Inflammatory macrophage treated with lipopolysaccharide for 1 hour (primary cell): ENCODE measurements around the gene HLCS.

Experiments used
- DNase-seq, 2 donors: peaks; one replicate each; pipeline ENCODE4 v3.0.0-alpha.2; 2020 to 2022

The HLCS gene

DNA sequence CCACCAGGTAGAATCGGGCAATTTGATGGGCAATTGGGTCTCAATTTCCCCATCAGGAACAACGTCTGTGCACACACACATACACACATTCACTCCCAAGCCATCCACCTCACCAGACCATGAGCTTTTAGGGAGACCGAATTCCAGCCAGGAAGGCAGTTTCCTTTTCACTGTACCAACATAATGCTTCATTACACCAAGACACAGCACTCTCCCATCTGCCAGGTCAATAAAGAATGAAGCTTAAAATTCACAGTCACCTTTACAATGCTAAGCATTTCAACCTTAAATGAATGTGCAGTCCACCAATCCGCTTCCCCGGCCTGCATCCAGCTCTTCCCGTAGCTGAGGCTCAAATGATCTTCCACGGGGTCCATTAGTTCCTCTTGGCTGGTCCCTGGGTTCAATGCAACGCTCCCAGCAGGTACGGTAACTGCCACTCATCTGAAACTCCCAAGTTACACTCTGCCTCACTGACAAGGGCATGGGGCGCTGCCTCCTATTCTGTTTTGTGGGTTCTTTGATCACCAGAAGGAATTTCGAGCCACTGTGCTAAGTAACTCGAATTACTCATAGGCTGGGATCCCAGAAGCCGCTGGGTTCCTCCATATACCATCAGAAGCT, 162.5 kb downstream of the HLCS start:
- DNase-seq: no peak

GRCh38 chr21:36803051-36803645, 163.3 kb downstream of the HLCS start:
- DNase-seq: no peak

DNA sequence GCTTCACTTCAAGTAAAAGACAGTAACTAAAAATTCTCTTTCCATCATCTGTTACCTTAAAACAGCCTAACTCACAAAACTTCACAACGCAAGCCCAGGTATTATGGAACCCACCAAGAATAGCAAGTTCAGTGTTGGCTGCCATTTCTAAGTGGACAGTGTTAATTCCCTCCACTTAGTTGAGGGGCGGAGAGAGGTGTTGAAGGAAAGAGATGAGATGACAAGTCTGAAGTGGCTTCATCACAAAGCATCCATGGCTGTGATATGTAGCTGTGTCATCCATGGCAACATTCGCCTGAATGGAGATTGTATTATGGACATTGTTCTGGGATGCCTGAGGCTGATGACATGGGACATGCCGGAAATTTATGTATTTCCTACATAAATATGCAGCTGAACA, 165.7 kb downstream of the HLCS start:
- no peak for DNase-seq

DNA sequence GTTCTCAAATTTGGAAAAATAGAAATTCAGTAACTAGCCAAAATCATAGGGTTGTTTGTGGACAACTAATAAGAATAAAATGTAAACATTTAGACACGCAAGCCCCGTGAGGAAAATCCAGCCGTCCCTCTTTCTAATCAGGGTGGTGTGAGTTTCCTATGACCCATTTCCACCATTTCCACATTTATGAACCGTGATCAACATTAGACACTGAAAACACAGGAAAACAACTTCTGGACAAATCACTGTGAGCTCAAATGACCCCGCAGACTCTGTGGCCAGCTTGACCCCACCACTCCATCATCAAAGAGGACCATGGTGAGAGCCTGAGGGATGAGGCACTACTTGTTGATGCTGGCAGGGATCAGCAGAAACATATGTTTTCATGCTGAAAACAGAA, 166.6 kb downstream of the HLCS start:
- DNase-seq: no peak

- no peak for DNase-seq
Measured at GRCh38 chr21:36798491-36798890, 168.0 kb downstream of the HLCS start.

DNA sequence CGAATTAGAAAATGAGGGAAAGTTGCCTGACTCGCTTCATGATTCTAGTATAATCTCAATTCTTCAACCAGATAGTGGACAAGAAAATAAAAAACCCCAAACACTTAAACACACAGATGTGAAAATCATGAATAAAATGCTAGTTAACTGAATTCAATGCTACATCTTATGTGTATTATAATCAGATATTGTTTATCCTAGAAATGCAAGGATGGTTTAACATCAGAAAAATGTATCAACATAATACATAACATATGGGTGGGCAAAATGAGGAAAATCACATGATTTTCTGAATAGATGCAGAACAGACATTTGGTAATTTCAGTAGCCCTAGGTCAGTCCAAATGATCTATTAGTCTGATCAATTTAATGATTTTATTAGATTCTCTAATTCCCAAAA, 170.4 kb downstream of the HLCS start:
- DNase-seq: no peak

DNA sequence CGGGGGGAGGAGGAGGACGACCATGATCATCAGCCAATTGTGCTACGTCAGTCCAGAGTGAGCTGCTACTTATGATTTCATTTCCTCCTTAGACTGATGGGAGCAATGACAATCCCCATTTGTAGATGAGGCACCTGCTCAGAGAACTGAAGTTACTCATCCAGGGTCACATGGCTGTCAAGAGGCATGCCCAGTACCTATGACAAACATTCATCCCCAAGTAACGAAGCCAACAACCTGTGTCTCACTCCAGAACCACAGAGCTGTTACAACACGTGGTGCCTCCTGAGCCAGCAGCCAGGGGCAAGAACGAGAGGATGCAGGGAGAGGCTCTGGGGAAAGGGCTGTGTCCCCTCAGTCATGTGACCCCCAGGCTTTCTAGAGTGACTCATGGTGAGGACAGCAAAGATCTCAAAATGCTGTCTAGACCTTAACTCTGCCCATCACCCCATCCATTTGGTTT, 173.9 kb downstream of the HLCS start:
- no peak for DNase-seq

GRCh38 chr21:36791695-36792470, 174.6 kb downstream of the HLCS start:
- no peak for DNase-seq

GRCh38 chr21:36791180-36791579, 175.3 kb downstream of the HLCS start:
- DNase-seq: no peak

- no peak for DNase-seq
Measured at GRCh38 chr21:36790616-36791015, 175.9 kb downstream of the HLCS start.

- no peak for DNase-seq
Measured at GRCh38 chr21:36788120-36788638, 178.3 kb downstream of the HLCS start.

GRCh38 chr21:36786186-36786585, 180.3 kb downstream of the HLCS start:
- no peak for DNase-seq

- DNase-seq: no peak
Measured at GRCh38 chr21:36785615-36786014, 180.9 kb downstream of the HLCS start.

DNA sequence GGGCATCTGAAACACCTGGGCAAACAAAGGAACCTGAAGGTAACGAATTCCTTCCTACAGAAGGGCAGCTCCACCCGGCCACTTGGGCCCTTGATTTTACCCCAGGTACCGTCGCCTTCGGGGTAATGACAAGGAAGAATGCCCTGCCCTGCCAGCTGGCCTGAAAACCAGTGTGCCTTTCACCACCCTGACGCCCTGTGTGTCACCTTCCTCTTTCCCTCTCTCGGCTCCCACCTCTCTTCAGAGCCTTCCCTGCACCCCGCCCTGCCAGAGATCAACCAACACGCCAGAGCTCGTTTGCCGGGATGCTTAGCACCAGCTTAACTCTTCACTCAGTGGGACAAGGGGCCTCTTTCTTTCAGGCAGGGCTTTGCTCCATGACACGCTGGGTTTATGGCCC, 181.5 kb downstream of the HLCS start:
- DNase-seq: no peak

DNA sequence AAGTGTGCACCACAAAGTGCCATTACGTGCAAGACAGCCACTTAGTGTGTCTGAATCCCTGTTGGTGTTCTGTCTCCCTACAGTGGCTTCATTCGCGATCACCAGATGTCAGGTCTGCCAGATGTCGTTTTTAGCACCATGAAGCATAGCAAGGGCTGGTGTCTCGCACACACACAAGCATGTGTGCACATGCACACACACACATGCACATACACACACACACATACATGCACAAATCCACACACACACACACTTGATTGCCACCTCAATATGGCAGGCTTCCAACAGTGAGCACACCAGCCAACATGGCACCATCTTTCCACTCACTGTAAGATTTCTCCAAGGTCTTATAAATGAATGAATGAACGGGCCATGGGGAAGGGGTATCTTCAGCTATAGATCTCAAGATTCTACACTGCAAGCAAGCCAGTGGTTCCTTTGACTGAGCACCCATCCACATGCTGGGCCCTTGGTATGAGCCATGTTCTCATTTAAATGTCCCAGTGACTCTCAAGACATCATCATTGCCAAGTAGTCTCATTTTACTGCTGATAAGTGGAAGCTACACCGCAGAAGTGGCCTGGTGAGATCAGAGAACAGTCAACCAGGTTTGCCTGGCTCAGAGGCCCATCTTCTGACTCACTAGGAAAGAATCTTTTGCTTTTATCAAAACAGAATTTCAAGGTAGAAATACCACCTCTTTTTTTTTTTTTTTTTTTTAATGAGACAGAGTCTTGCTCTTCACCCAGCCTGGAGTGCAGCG, 182.7 kb downstream of the HLCS start:
- DNase-seq: no peak

DNA sequence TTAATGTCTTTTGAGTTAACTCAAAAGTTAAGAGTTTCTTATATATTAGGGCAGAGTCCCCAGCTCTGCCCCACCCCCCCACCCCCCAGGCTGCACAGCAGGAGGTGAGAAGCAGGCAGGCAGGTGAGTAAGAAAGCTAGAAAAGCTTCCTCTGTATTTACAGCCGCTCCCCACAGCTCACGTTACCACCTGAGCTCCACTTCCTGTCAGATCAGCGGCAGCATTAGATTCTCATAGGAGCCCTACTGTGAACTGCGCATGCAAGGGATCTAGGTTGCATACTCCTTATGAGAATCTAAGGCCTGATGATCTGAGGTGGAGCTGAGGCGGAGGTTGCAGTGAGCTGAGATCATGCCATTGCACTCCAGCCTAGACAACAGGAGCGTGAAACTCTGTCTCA, 185.6 kb downstream of the HLCS start:
- no peak for DNase-seq

DNA sequence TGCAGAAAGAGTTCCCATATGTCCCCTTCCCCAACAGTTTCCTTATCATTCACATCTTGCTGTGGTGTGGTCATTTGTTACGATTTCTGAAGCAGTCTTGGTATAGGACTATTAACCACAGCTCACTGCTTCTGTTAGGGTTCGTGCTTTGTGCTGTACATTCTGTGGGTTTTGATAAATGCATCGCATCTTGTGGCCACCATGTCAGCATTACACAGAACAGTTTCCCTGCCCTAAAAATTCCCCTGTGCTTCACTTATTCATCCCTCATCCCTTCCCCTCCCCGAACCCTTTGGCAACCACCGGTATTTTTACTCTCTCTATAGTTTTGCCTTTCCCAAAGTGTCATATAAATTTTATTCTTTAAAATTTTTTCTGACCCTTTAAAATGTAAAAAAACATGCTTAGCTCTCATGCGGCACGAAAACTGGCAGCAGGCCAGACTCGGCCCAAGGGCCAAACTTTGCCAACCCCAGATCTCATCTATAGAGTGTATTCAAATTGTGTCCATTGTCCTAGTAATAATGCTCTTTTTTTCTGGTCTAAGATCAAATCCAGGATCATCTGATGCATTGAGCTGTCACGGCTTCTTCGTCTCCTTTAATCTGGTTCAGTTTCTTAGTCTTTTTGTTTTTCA, 189.4 kb downstream of the HLCS start:
- DNase-seq: no peak

DNA sequence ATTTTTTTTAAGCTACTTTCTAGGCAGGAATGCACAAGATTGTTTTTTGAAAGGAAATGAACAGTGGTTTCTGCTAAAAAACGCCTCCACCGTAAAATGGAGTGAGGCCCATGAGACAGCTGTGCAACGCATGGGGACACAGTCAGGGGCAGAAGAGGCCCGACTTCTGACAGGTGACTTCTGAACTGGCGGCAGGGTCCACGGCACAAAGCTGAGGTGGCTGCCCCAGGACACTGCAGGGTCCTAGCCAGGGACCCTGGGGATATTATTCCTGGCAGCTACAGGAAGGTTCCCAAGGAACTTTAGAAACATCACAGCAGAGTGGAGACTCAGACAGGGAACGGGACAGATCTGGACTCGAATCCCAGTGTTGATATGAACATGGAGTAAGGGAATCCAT, 192.5 kb downstream of the HLCS start:
- no peak for DNase-seq

GRCh38 chr21:36773117-36773516, 193.4 kb downstream of the HLCS start:
- no peak for DNase-seq

DNA sequence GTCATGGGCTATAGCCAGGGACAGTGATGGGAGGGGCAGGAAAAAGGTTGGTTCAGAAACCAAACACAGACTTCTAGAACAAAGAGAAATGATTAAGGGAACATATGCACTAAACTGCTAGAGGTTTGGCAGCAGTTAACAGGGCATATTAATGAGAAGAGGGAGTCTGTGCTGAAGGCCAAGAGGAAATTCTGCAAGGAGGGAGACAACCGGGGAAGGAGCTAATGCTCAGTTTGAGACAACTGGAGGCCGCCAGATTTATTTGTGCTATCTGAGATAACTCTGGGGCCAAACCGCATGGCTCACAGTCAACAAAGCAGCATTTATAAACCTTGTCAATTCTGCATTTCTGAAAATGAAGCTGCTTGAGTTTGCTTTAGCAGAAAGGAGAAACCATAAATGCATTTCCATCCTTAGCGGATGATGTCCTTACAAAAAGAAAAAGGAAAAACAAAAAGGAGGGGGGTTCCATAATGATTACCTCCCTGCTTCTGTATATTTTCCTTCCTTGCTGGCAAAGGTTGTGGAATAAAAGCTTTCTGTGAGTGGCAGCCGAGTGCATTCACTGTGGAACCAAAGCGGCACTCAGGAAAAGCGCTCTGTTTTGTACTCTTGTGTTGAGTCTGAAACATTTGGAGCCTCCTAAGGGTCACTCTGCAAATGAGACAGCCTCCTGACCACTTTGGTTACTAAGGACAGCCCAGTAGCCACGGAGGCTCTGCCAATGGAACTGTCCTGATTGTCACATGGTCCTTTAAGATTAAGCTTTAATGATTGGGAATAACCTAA, 197.2 kb downstream of the HLCS start:
- DNase-seq: no peak

DNA sequence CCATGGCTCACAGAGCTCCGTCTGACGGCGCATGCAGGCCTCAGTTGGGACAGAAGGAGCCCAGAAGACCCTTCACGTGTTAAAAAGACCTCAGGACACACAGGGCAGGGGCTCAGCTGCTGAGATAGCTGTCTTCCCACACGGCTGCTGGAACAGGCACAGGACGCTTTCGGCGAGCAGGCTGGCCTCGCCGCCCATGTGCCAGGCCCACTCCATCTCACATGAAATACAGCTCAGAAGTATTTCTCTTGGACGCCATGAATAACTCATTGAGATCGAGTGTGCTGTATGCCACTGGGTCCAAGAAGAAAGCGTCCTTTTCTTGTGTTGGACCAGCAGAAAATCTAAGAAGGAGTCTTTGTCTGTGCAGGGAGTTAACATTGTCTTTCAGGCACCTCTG, 198.0 kb downstream of the HLCS start:
- no peak for DNase-seq

DNA sequence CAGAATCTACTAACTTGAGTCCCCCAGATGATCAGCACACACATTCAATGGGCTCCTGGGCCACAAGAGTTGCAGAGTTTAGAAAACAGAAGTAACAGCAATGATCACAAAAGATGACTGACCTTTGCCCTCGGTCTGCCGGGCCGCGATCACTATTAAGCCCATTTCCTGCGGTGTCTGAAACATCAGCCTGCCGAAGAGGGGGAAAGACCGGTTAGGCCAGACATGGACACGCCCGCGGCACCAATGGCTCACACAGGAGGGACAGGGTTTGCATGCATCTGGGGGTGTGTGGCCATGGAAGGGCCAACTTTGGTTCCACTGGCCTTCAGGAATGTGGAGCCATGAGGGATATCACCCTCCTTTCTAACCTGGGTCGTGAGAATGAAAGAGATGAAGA, 199.4 kb downstream of the HLCS start:
- no peak for DNase-seq
